ENCODE measurements around the gene TMEM229A. TPM values are rescaled to one million over a fixed set of nuclear protein-coding genes. Genes with fewer than 3 reads are reported as not detected.

TMEM229A gene
- polyA plus RNA-seq, 3 donors, result not detected

GRCh38 chr7:124077546-124077945, 44.7 kb upstream of the TMEM229A start:
- Histone ChIP-seq H4K20me1 (ENCODE audit: insufficient read depth, low read length) (no peaks in the 10 kb centered on the region), H3K9ac (ENCODE audit: insufficient read depth, low read length, poor library complexity, severe bottlenecking) (no peak overlapping the region), H3K27me3 (ENCODE audit: control insufficient read depth in 2 of 2, insufficient read depth in 2 of 2, low read length in 2 of 2) (no peaks in the 10 kb centered on the region), H3K79me2 (ENCODE audit: insufficient read depth, low read length) (no peaks in the 10 kb centered on the region), H2AFZ (ENCODE audit: insufficient read depth, low read depth, low read length, poor library complexity, severe bottlenecking) (no peak overlapping the region), H3K4me1 (ENCODE audit: control insufficient read depth in 1 of 2, insufficient read depth in 2 of 2, low read length in 2 of 2) (no peaks in the 10 kb centered on the region), H3K36me3 (replicated peaks in 1 of 2; ENCODE audit: control insufficient read depth in 1 of 2, insufficient read depth in 2 of 2, low read length in 2 of 2) (no peaks in the 10 kb centered on the region), H3K4me3 (replicated peaks in 1 of 3; ENCODE audit: low read depth in 2 of 3, low read length in 3 of 3) (no peak overlapping the region), H3K27ac (ENCODE audit: low read depth in 1 of 2, low read length in 2 of 2) (no peak overlapping the region), H3K9me3 (replicated peaks in 1 of 2; ENCODE audit: control insufficient read depth in 1 of 2, insufficient read depth in 1 of 2, low read length in 2 of 2) (peaks cover 0 to 6% of the 10 kb centered on the region in 2 donors), H3K4me2 (replicated peaks; ENCODE audit: extremely low read depth, low read length, poor library complexity, severe bottlenecking) (no peak overlapping the region)
- Mint-ChIP-seq H3K4me1 (no peaks in the 10 kb centered on the region), H3K4me3 (no peak overlapping the region), H3K27me3 (ENCODE audit: low read depth in 3 of 3) (no peaks in the 10 kb centered on the region), H3K9me3 (peaks cover 0 to 3% (median 2%) of the 10 kb centered on the region in 7 donors), H3K36me3 (no peaks in the 10 kb centered on the region), H3K27ac (no peak overlapping the region)
- WGBS (ENCODE audit: insufficient coverage), result 100% methylated on average over 2 of the region's 3 CpGs
- no peak for TF ChIP-seq CTCF (IDR thresholded peaks at IDR 0.05)
- DNase-seq, result no peak
- intact Hi-C loops (cut with micrococcal nuclease), result no loop called here

- Histone ChIP-seq H3K4me3 (replicated peaks in 1 of 3; ENCODE audit: low read depth in 2 of 3, low read length in 3 of 3) (no peak overlapping the region), H3K79me2 (ENCODE audit: insufficient read depth, low read length) (no peaks in the 10 kb centered on the region), H3K36me3 (replicated peaks in 1 of 2; ENCODE audit: control insufficient read depth in 1 of 2, insufficient read depth in 2 of 2, low read length in 2 of 2) (no peaks in the 10 kb centered on the region), H3K4me1 (ENCODE audit: control insufficient read depth in 1 of 2, insufficient read depth in 2 of 2, low read length in 2 of 2) (no peaks in the 10 kb centered on the region), H3K4me2 (replicated peaks; ENCODE audit: extremely low read depth, low read length, poor library complexity, severe bottlenecking) (no peak overlapping the region), H3K27ac (ENCODE audit: low read depth in 1 of 2, low read length in 2 of 2) (no peak overlapping the region), H3K27me3 (ENCODE audit: control insufficient read depth in 2 of 2, insufficient read depth in 2 of 2, low read length in 2 of 2) (no peaks in the 10 kb centered on the region), H2AFZ (ENCODE audit: insufficient read depth, low read depth, low read length, poor library complexity, severe bottlenecking) (no peak overlapping the region), H3K9me3 (replicated peaks in 1 of 2; ENCODE audit: control insufficient read depth in 1 of 2, insufficient read depth in 1 of 2, low read length in 2 of 2) (peaks cover 0 to 6% of the 10 kb centered on the region in 2 donors), H3K9ac (ENCODE audit: insufficient read depth, low read length, poor library complexity, severe bottlenecking) (no peak overlapping the region), H4K20me1 (ENCODE audit: insufficient read depth, low read length) (no peaks in the 10 kb centered on the region)
- Mint-ChIP-seq H3K4me1 (no peaks in the 10 kb centered on the region), H3K36me3 (no peaks in the 10 kb centered on the region), H3K4me3 (no peak overlapping the region), H3K9me3 (peaks cover 0 to 3% (median 2%) of the 10 kb centered on the region in 7 donors), H3K27me3 (ENCODE audit: low read depth in 3 of 3) (no peaks in the 10 kb centered on the region), H3K27ac (no peak overlapping the region)
- intact Hi-C loops (cut with micrococcal nuclease), result no loop called here
- no peak for DNase-seq
- TF ChIP-seq CTCF (IDR thresholded peaks at IDR 0.05), result no peak
These were observed 44.0 kb upstream of the TMEM229A start for GRCh38 chr7:124076841-124077240.
